CD4-positive, alpha-beta T cell treated with Interleukin-17A for 1 hour (primary cell): ENCODE measurements around the gene SPOCK1.
"Not testable (repeated sequence)": the region's sequence is repeated elsewhere in the genome, so short reads cannot be mapped to it uniquely, and the experiment has no call there.

Experiments
- DNase-seq: peaks from one replicate; pipeline ENCODE4 v3.0.0-alpha.2; 2020

SPOCK1 gene

GRCh38 chr5:137498736-137499505 is at the start of gene SPOCK1:
Gene SPOCK1 (minus strand): TSS chr5:137499326.
- DNase-seq = peak; percentile 31

- DNase-seq = no peak
These were observed 46.8 kb upstream of the SPOCK1 start for GRCh38 chr5:137545956-137546355.

GRCh38 chr5:137535449-137535848 is 36.3 kb upstream of the SPOCK1 start:
- DNase-seq = not testable (repeated sequence)

GRCh38 chr5:137533963-137534362 is 34.8 kb upstream of the SPOCK1 start:
- no peak for DNase-seq

- DNase-seq = no peak
These were observed 32.1 kb upstream of the SPOCK1 start for GRCh38 chr5:137531266-137531665.

GRCh38 chr5:137521246-137521645 is 22.1 kb upstream of the SPOCK1 start:
- DNase-seq = no peak

- DNase-seq = no peak
These were observed 17.8 kb upstream of the SPOCK1 start for GRCh38 chr5:137516961-137517360.

GRCh38 chr5:137516251-137516797 is 17.2 kb upstream of the SPOCK1 start:
- DNase-seq = no peak

GRCh38 chr5:137515238-137515637 is 16.1 kb upstream of the SPOCK1 start:
- no peak for DNase-seq

GRCh38 chr5:137510671-137511070 is 11.5 kb upstream of the SPOCK1 start:
- DNase-seq = no peak

GRCh38 chr5:137507150-137507549 is 8.0 kb upstream of the SPOCK1 start:
- no peak for DNase-seq

- no peak for DNase-seq
These were observed 7.2 kb upstream of the SPOCK1 start for GRCh38 chr5:137506296-137506695.

- no peak for DNase-seq
These were observed 5.8 kb upstream of the SPOCK1 start for GRCh38 chr5:137504916-137505315.

- no peak for DNase-seq
These were observed 4.3 kb upstream of the SPOCK1 start for GRCh38 chr5:137503456-137503855.

- no peak for DNase-seq
These were observed 3.5 kb upstream of the SPOCK1 start for GRCh38 chr5:137502632-137503031.

GRCh38 chr5:137501846-137502406 is 2.8 kb upstream of the SPOCK1 start:
- no peak for DNase-seq

GRCh38 chr5:137501226-137501625 is 2.1 kb upstream of the SPOCK1 start:
- DNase-seq = no peak

GRCh38 chr5:137500615-137501225 is 1.6 kb upstream of the SPOCK1 start:
- DNase-seq = no peak

GRCh38 chr5:137499506-137499847 is 351 bp upstream of the SPOCK1 start:
- DNase-seq = not testable (repeated sequence)

- no peak for DNase-seq
These were observed 808 bp downstream of the SPOCK1 start for GRCh38 chr5:137498301-137498735.

GRCh38 chr5:137497396-137498290 is 1.5 kb downstream of the SPOCK1 start:
- no peak for DNase-seq

- DNase-seq = no peak
These were observed 2.2 kb downstream of the SPOCK1 start for GRCh38 chr5:137496919-137497318.

GRCh38 chr5:137492331-137492730 is 6.8 kb downstream of the SPOCK1 start:
- DNase-seq = no peak
